Measurements from ENCODE around the gene RNF220.

The RNF220 gene

DNA sequence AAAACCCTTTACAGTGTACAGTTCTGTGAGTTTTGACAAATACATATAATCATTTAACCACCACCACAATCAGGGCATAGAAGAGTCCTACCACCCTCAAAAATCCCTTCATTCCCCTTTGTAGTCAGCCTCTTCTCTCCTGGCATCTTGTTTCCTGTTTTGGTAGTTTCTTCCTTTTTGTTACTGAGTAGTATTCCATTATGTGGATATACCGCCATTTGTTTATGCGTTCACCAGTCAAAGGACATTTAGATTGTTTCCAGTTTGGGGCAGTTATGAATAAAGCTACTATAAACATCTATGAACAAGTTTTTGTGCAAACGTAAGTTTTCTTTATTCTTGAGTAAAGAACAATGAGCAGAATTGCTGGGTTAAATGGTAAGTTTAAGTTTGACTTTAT is 49.6 kb downstream of the RNF220 start:
- H3K4me3 ChIP-seq (ENCODE audit: low read depth, low read length) = no peak overlapping the region
- TF ChIP-seq CTCF (conservative IDR thresholded peaks at IDR 0.05; ENCODE audit: low read depth, low read length) = no peak
- no peak for DNase-seq (ENCODE audit: low read depth)

GRCh38 chr1:44460107-44460882 is 55.2 kb downstream of the RNF220 start:
- TF ChIP-seq CTCF (conservative IDR thresholded peaks at IDR 0.05; ENCODE audit: low read depth, low read length) = no peak
- no peak for DNase-seq (ENCODE audit: low read depth)
- no peak overlapping the region for H3K4me3 ChIP-seq (ENCODE audit: low read depth, low read length)

DNA sequence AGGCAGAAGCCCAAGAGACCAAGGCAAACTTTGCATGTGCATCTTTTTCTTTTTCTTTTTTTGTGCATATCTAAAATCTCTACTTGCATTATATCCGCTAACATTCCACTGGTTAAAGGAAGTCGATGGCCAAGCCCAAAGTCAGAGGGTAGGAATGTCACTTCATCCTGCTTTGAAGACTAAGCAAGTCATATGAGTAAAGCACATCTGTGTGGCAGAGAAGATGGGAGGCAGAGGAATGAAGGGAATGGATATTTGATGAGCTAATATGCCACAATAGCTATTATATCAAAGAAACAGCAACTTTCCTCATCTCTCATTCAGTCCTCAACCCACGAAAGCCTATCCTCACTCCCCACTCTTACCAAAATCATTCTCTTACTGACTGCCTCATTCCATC is 59.3 kb downstream of the RNF220 start:
- no peak for DNase-seq (ENCODE audit: low read depth)
- no peak for TF ChIP-seq CTCF (conservative IDR thresholded peaks at IDR 0.05; ENCODE audit: low read depth, low read length)

DNA sequence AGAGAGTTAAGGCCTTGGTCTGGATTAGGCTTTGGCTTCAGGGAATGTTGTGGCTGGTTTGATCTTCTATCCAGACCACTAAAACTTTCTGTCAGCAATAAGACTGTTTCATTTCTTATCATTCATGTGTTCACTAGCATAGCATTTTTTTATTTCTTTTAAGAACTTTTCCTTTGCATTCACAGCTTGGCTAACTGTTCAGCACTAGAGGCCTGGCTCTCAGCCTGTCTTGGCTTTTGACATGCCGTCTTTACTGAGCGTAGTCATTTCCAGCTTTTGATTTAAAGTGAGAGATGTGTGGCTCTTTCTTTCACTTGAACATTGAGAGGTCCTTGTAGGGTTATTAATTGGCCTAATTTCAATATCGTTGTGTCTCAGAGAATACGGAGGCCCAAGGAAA is 62.5 kb downstream of the RNF220 start:
- no peak for TF ChIP-seq CTCF (conservative IDR thresholded peaks at IDR 0.05; ENCODE audit: low read depth, low read length)
- no peak for DNase-seq (ENCODE audit: low read depth)
- H3K4me3 ChIP-seq (ENCODE audit: low read depth, low read length) = no peak overlapping the region

More for the DNA sequence above, 59.3 kb downstream of the RNF220 start:
- H3K4me3 ChIP-seq (ENCODE audit: low read depth, low read length) = no peak overlapping the region

GRCh38 chr1:44471911-44472453 is 66.9 kb downstream of the RNF220 start:
- no peak for DNase-seq (ENCODE audit: low read depth)
- TF ChIP-seq CTCF (conservative IDR thresholded peaks at IDR 0.05; ENCODE audit: low read depth, low read length) = no peak
- H3K4me3 ChIP-seq (ENCODE audit: low read depth, low read length) = no peak overlapping the region

- no peak overlapping the region for H3K4me3 ChIP-seq (ENCODE audit: low read depth, low read length)
- DNase-seq (ENCODE audit: low read depth) = no peak
- no peak for TF ChIP-seq CTCF (conservative IDR thresholded peaks at IDR 0.05; ENCODE audit: low read depth, low read length)
These were observed 67.8 kb downstream of the RNF220 start for GRCh38 chr1:44472620-44473525.

All from choroid plexus epithelial cell (primary cell).